Choroid plexus epithelial cell (primary cell): ENCODE results near the gene SLAMF9.

Source experiments
- DNase-seq: peaks from one replicate; pipeline ENCODE4 v3.0.0-alpha.2; 2010; ENCODE audit warnings: low read depth
- H3K4me3 ChIP-seq: 2 replicates; pipeline ENCODE4 v1.5.1; 2011; ENCODE audit warnings: low read depth, mild to moderate bottlenecking, control low read depth, low read length, moderate library complexity
- CTCF ChIP-seq: conservative IDR thresholded peaks from 2 replicates; pipeline ENCODE4 v1.5.1; 2011; ENCODE audit warnings: low read depth, mild to moderate bottlenecking, control low read depth, inconsistent platforms, low read length, moderate library complexity

The SLAMF9 gene

GRCh38 chr1:159970932-159971342, 16.9 kb upstream of the SLAMF9 start:
- H3K4me3 ChIP-seq, result no peak overlapping the region
- no peak for DNase-seq
- no peak for TF ChIP-seq CTCF

GRCh38 chr1:159968901-159969300, 14.9 kb upstream of the SLAMF9 start:
- TF ChIP-seq CTCF, result no peak
- no peak overlapping the region for H3K4me3 ChIP-seq
- no peak for DNase-seq

GRCh38 chr1:159965263-159965662, 11.2 kb upstream of the SLAMF9 start:
- no peak overlapping the region for H3K4me3 ChIP-seq
- no peak for TF ChIP-seq CTCF
- no peak for DNase-seq

GRCh38 chr1:159964144-159964543, 10.1 kb upstream of the SLAMF9 start:
- DNase-seq, result no peak
- TF ChIP-seq CTCF, result no peak

GRCh38 chr1:159962176-159962575, 8.1 kb upstream of the SLAMF9 start:
- no peak overlapping the region for H3K4me3 ChIP-seq
- TF ChIP-seq CTCF, result no peak
- no peak for DNase-seq

More at GRCh38 chr1:159964144-159964543, 10.1 kb upstream of the SLAMF9 start:
- H3K4me3 ChIP-seq, result no peak overlapping the region

GRCh38 chr1:159961636-159962035, 7.6 kb upstream of the SLAMF9 start:
- no peak for TF ChIP-seq CTCF
- DNase-seq, result no peak
- H3K4me3 ChIP-seq, result no peak overlapping the region

GRCh38 chr1:159960721-159961381, 6.8 kb upstream of the SLAMF9 start:
- H3K4me3 ChIP-seq, result no peak overlapping the region
- TF ChIP-seq CTCF, result no peak

More at GRCh38 chr1:159960721-159961381, 6.8 kb upstream of the SLAMF9 start:
- peak; percentile 3 for DNase-seq
